ENCODE data around the gene TMEM272. TPM values are rescaled to one million over a fixed set of nuclear protein-coding genes. Genes with fewer than 3 reads are reported as not detected.

TMEM272 gene
- total and polyA plus RNA-seq, 9 of the 15 experiments (the other 6 are each of a cell fraction or from before 2014, with no cell fraction given) = 0.04 to 0.16 (median 0.06) TPM; not detected in 2

GRCh38 chr13:51803422-51804294, 41.3 kb downstream of the TMEM272 start, which contains the start of gene DHRS12 (continued):
- no peak for TF ChIP-seq HMG20B (CRISPR knock-in tag; IDR thresholded peaks at IDR 0.05)
- peak; percentile 70; the same call in 1 of the 2 replicates for TF ChIP-seq E2F1 (CRISPR knock-in tag; IDR thresholded peaks at IDR 0.05)
- TF ChIP-seq, protein P1, sequence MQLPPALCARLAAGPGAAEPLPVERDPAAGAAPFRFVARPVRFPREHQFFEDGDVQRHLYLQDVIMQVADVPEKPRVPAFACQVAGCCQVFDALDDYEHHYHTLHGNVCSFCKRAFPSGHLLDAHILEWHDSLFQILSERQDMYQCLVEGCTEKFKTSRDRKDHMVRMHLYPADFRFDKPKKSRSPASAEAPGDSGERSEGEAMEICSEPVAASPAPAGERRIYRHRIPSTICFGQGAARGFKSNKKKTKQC (CRISPR knock-in tag; IDR thresholded peaks at IDR 0.05) = peak; percentile 62; the same call in 1 of the 2 replicates
- TF ChIP-seq POLR3A (IDR thresholded peaks at IDR 0.05; ENCODE audit: borderline replicate concordance, extremely low read depth, insufficient read depth, insufficient read length) = no peak
- TF ChIP-seq ZNF224 (CRISPR knock-in tag; IDR thresholded peaks at IDR 0.05) = no peak
